ENCODE results near the gene OSBPL7.

The OSBPL7 gene

GRCh38 chr17:47822785-47823184 is 1.2 kb upstream of the OSBPL7 start:
- FAIRE-seq: no peak

DNA sequence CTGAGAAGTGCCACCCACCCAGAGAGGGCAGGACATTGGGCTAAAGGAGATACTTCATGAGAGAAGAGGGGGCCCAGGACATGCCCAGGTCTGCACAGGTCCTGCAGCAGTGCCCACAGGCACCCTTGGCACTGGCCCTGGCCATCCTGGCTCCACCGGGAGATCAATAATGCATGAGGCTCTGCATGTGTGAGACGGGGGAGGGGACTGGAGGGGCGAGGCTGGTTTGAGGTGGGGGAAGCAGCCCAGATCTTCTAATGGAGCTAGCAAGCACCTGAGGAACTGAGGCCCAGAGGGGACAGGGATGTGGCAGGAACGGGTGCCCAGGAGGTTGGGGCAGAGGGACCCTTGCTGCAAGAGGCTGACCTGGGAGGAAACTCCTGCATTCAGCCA is 567 bp downstream of the OSBPL7 start:
- FAIRE-seq: no peak

DNA sequence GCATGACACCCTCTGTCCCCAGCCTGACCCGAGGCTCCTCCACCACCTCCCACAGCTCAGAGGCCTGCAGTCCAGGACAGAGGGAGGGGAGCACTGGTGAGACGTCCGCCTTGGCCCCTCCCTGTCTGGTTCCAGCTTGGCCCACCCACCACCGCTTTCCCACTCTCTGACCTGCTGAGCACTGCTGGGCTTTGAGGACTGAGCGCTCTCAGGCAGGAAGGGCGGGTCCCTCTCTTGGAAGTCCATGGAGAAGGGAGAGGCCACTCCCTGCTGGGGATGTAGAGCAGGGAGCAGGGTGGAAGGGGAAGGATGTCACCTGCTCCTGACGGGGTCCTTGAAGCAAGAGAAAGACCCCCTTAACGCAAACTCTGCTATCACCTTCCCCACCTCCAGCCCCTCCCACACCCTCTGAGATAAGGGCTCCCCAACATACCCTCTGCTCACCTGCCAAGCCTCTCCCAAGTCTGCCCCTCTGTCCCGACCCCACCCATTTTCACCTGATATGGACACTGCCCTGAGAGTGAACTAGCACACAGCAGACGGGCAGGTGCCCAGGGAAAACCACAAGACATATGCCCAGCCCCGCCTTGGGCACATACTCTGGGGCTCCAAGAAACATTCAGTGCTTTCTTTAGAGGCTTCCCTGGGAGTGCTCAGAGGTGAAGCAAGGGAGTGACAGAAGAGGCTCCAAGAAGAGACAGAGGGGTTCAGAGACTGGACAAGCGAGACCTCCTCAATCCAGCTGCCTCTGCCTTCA is 1.4 kb downstream of the OSBPL7 start:
- FAIRE-seq: no peak

DNA sequence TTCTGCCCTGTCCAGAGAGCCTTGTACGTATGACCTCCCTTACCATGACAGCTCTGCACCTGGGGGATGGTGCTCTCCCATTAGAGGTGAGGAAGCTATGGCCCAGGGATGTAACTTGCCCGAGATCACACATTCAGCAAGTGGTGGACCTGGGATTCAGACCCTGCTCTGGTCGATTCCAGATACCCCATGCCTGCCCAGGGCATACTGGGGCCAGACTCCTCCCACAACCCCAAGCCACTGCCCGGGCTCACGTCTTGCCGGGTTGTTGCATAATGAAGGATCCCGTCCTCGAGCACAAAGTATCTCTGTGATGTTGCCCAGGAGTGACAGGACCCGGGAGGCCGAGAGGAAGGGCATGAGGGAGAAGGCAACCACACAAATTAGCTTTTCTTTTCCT is 2.1 kb downstream of the OSBPL7 start:
- FAIRE-seq: no peak

DNA sequence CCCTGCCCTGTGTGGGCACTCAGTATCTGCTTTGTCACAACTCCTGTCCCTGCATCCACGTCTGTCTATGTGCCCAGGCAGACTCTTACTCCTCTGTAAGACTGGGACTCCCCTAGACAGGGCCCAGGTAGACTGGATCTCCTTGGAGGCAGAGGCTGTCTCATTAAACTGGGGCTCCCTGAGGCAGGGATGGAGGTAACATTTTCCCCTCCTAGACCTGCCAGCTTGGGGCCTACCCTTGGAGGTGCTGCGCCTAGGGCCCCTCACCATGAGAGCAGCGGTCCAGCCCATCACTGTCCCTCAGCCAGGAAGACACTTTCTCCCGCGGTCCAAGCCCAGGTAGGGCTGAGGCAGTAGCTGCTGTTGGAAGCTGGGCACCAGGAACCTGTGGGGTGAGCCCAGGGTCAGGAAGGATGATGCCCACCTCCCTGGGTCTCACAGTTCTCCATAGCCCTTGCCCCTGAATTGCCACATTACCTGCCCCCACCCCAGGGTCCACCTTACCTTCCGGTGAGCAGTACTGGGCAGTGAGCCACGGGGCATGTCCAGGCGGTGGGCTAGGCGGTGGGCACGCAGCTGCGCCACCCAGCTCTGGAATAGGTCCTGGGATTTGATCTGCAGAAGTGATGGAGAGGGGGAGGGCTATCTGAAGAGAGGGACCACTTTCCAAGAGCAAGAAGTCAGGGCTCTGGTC is 3.4 kb downstream of the OSBPL7 start:
- FAIRE-seq: no peak

DNA sequence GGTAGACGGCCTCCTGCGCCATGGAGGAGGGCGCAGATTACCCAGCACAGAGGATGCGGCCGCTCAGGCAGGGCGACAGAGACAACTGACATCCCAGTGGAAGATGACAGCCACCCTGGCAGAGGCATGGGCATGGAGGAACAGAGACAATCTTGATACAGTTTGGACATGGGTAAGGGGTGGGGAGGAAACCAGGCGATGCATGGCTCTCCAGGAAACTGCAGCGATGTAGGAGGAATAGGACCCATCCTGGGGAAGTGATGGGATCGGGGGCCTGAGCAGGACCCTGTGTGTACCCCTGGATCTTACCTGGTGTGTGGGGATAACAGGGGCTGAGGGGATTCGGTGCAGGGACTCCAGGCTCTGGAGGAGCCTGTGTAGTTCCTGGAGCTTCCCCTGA is 4.6 kb downstream of the OSBPL7 start:
- FAIRE-seq: no peak

DNA sequence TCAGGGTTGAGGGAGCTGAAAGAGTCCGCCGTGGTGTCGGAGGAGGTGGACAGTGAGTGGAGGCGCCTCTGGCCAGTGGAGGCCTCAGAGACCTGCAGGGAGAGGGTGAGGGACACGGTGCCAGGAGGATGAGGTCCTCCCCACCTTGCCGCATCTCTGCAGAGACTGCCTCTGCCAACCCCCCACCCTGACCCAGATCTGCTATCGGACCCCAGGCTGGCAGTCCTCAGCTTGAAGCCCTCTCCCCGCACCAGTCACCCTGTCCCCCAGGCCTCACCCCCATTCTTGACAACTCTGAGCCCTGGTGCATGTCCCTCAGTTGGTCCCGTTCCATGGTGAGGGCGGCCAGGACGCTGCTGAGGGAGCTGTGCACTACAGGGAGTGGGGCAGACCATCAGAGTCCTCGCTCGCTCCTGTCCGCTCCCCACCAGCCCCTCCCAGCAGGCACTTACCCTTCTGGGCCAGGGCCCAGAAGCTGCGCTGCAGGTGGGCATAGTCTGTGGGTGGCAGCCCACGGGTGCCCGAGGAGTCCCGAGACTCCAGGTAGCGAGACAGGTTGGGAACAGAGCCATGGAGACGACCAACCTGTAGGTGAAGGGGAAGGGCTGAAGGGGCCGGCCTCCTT is 5.4 kb downstream of the OSBPL7 start:
- FAIRE-seq: no peak

- no peak for FAIRE-seq
Measured at GRCh38 chr17:47815106-47815918, 6.3 kb downstream of the OSBPL7 start.

DNA sequence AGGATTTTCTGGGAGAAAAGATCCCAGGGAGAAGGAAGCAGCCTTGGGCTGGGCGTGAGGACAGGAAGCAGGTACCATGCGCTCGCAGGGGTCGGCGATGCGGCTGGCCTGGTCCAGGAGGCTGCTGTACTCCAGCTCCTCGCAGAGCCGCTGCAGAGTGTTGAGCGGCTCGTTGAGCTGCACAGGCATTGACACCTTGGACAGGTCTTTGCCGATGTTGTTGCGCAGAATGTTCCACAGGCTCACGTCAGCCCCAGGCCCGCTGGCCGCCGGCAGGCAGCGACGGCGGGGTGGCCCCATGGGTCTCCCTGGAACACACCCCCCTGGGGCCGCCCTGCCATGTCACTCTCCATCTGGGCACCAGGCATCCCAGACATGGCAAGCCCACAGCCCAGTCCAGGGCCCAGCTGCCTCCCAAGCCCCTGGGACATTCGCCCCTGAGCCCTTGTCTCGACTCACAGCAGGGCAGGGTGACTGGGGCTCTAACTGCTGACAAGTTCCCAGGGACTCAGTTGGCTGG is 8.0 kb downstream of the OSBPL7 start:
- no peak for FAIRE-seq

- FAIRE-seq: no peak
Measured at GRCh38 chr17:47813077-47813476, 8.5 kb downstream of the OSBPL7 start.

- no peak for FAIRE-seq
Measured at GRCh38 chr17:47812146-47812920, 9.3 kb downstream of the OSBPL7 start.

DNA sequence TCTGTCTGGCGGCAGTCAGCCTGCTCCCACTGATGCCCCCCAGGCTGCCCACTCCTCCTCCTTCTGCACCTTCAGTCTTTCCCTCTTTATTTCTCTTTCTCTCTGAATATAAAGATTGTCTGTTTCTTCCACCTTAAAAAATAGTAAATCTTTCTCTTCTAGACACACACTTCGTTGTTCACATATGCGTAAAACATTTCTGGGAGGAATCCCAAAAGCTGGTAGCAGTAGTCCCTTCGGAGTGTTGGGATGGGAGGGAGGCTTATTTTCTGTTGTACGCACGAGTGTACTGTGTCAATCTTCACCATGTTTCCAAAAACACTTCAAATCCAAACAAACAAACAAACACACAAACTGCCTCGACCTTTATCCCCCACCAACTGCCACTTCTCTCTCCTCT is 9.9 kb downstream of the OSBPL7 start:
- FAIRE-seq: no peak

DNA sequence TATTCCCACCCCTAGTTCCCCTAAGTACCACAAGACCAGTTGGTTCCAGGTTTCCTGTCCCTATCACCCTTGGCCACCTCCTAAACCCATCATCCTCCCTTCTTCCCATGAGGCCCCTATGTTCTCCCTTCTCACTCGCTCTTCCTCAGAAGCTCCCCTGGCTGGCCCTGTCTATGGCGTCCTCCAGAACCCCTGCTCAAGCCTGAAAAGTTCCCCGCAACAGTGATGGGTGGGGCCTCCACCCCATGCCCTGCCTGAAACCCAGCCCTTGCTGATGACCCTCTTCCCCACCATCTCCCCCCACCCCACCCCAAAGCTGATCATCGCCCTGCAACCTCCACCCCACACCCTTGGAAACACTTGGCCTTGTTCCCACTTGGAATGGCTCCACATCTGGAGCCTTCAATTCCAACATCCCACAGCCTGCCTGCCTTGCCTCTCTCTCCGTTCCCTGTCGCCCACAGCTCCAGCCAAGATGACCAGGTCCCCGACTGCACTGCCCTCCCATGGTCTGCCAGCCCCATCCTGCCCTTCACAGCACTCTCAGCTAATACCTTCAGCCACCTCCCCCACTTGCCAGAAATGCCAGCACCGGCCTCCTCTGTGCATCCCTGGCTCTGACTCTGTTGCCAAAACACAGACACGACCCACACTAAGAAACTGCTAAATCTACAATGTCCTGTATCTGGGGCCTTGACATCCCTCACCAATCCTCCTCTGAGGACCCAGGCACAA is 10.5 kb downstream of the OSBPL7 start:
- FAIRE-seq: no peak

DNA sequence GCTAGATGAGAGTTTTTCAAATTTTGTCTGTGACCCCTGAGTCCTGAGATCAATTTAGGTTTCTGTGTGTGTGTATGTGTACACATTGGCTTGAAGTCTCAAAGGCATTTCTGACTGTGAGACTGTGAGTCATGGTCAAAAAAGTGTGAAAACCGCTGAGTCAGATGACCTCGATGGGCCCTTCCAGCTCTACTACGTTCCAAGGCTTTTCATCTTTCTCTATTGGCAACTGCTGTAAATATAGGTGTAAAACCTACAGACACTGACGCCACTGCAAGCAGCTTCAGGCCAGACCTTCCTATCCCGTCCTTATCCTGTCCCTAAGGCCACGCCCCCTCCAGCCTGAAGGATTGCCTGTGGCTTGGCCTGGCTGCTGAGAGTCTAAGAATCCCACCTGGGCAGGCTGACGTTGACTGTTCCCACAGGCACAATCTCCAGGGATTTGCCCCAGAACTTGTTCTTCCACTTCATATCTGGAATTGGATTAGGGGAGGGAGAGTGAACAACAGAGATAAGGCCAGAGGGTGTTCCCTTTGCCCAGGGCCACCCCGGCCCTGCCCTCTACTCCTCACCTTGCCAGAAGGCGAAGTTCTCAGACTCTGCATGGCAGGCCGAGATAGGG is 11.3 kb downstream of the OSBPL7 start:
- no peak for FAIRE-seq

DNA sequence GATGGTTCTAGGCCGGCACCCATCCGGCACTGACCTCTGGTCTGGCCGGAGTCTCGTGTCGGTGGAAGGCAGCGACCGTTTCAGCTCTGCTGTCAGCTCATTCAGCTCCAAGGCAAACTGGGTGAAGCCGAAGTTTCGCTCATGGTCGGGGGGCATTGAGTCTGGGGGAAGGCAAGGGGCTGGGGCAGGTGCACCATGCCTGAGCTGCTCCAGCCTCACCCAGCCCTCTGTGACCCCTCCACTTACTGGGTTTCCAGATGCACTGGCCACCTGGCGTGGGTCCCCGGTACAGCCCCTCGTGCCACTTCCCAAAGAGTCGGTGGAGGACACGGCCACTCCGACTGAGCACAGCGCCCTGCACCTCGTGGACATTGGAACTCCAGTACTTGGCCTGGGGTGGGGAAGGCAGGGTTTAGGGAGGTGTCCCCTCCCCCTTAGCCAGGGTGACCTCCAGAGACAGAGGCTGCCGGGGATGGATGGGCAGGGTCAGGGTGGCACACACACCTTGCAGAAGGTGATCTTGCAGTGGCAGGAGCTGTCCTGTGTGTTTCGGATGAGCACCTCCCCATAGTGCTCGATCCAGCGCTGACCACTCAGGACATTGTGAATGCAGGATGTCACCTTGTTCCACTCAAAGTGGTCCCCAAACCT is 12.6 kb downstream of the OSBPL7 start:
- no peak for FAIRE-seq

DNA sequence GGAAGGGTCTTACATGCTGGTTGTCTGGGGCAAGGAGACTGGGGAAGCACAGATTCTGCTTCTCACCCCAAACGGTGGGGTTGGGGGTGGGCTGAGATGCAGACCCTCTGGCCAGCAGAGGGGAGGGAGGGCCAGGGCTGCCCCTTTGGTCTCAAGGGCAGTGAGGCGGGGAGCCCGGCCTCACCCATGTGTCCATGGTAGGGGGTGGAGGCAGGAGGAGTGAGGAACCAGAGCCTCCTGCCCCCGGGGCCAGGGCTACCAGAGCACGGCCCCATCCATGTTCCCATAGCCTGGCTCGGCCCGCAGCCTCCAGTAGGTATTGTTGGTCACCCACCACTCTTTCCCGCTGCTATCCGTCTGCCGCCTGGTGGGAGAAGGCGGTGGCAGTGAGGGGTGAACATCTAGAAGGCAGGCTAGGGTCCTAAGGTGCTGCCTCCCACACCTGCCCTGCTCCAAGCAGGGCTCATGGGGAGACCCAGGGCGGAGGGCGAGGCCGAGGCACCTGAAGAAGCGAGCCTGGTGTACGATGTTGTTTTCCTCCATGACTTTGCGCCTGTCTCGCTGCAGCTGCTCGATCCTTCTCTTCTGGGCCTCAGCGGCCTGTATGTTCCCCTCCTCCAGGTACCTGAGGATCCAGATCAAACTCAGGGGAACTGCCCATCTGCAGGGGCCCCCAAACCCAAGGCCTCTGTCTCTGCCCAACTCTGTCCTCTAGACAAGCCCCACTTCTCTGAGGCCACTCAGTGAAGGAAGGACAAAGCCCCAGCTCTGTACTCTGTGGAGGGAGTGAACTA is 13.4 kb downstream of the OSBPL7 start:
- FAIRE-seq: no peak

DNA sequence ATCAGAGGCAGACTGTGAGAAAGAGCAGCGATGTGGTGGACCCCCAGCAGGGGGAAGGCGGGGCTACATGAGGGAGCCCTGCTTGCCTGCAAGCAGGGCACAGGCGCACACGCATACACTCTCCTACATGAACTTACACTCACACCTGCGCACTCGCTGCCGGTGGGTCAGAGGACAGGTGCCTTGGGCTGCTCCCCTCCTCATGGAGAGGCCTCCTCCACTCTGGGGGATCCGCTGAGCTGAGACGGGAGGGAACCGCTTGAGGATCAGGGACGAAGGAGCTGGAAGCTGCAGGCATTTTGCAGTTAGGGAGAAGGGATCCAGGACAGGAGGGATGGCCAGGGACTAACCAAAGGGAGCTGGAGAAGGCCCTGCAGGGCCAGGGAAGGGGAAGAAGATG is 14.2 kb downstream of the OSBPL7 start:
- no peak for FAIRE-seq

GRCh38 chr17:47806913-47807255 is 14.7 kb downstream of the OSBPL7 start:
- FAIRE-seq: no peak

- no peak for FAIRE-seq
Measured at GRCh38 chr17:47806026-47806912, 15.3 kb downstream of the OSBPL7 start.
